K562 (cell line): ENCODE measurements around the gene BCAS4. TPM values are rescaled to one million over a fixed set of nuclear protein-coding genes. Genes with fewer than 3 reads are reported as not detected.
A peak's percentile ranks its signal among the peaks of the same experiment; 100 is the strongest.

ENCODE experiments used
- EP400 ChIP-seq: fragments of 450-650 bp; IDR thresholded peaks from 2 replicates; pipeline ENCODE4 v1.6.1; 2017; ENCODE audit warnings: antibody characterized with exemption, mild to moderate bottlenecking, moderate library complexity
- KDM2B ChIP-seq: fragments of 250-450 bp; sonication (Bioruptor Pico); IDR thresholded peaks from 2 replicates; pipeline ENCODE4 v1.8.0; 2021; ENCODE audit warnings: mild to moderate bottlenecking, moderate library complexity
- MEIS2 ChIP-seq: fragments of 450-650 bp; IDR thresholded peaks from 2 replicates; pipeline ENCODE4 v1.6.1; 2014; ENCODE audit warnings: mild to moderate bottlenecking; ENCODE audit not compliant: partially characterized antibody
- MYC ChIP-seq, 2 experiments: fragments of 250-450 bp in 1 of 2; sonication (Bioruptor Pico) in 1 of 2; IDR thresholded peaks; 2 replicates each; pipeline versions ENCODE4 v1.5.1 to v1.6.1; 2012 to 2021; ENCODE audit warnings: low read depth in 2 of 2, borderline replicate concordance in 1 of 2, improper control_type of control experiment in 1 of 2, low read length in 1 of 2, mild to moderate bottlenecking in 1 of 2, moderate library complexity in 1 of 2
- PRPF4 ChIP-seq: fragments of 200-400 bp; formaldehyde crosslinking; IDR thresholded peaks from one replicate; pipeline ENCODE4 v1.6.1; 2017; ENCODE audit warnings: low read length, low read depth, mild to moderate bottlenecking; ENCODE audit not compliant: insufficient read depth, poor library complexity, severe bottlenecking
- ZFPM2 ChIP-seq: fragments of 250-450 bp; sonication (Bioruptor Pico); IDR thresholded peaks from 2 replicates; pipeline ENCODE4 v1.5.1; 2022; ENCODE audit warnings: mild to moderate bottlenecking
- ZNF263 ChIP-seq: sonication (generic); formaldehyde crosslinking; IDR thresholded peaks from 2 replicates; pipeline ENCODE4 v1.8.0; 2022; ENCODE audit warnings: mild to moderate bottlenecking, missing genetic modification reagents, borderline replicate concordance
- ZNF41 ChIP-seq: fragments of 250-450 bp; sonication (Bioruptor Pico); conservative IDR thresholded peaks from 2 replicates; pipeline ENCODE4 v1.4.0; 2020; ENCODE audit warnings: mild to moderate bottlenecking
- polyA plus RNA-seq, 8 experiments: library from polyadenylated mRNA; depleted of rRNA in 4 of 8; stranded (reverse) in 5 of 8; unstranded in 3 of 8; fragments of >200 nt; fragmentation: Nextera tagmentation in 2 of 8; fragmentation: Illumina TruSeq in 1 of 8; extraction: Ambion mirVana in 2 of 8; extraction: Trizol in 1 of 8; gene quantifications; 2 replicates each; pipeline versions ENCODE4 v1.2.1 to v1.2.3, GENCODE V29; 2011 to 2014; ENCODE audit warnings: inconsistent platforms in 1 of 8, missing spikeins in 1 of 8
- total RNA-seq, 7 experiments: library from RNA; depleted of rRNA in 6 of 7; stranded (reverse); fragments of >200 nt in 6 of 7; fragmentation: Illumina TruSeq in 2 of 7; extraction: Trizol in 2 of 7; gene quantifications; 2 replicates each; pipeline versions ENCODE4 v1.2.1 to v1.2.3, GENCODE V29; 2011 to 2021; ENCODE audit warnings: low replicate concordance in 1 of 7
- TF ChIP-seq, protein P1 (sequence below): fragments of 450-650 bp; IDR thresholded peaks from 2 replicates; pipeline ENCODE4 v1.6.1; 2016; ENCODE audit warnings: mild to moderate bottlenecking, moderate library complexity
- TF ChIP-seq, protein P2 (sequence below): fragments of 250-450 bp; sonication (Bioruptor Pico); IDR thresholded peaks from 2 replicates; pipeline ENCODE4 v1.8.0; 2022; ENCODE audit warnings: inconsistent platforms
- TF ChIP-seq, protein P3 (sequence below): fragments of 450-650 bp; IDR thresholded peaks from 2 replicates; pipeline ENCODE4 v1.6.1; 2016; ENCODE audit warnings: missing biosample characterization, missing genetic modification characterization
- TF ChIP-seq, protein P4 (sequence below): fragments of 450-650 bp; formaldehyde crosslinking; IDR thresholded peaks from 2 replicates; pipeline ENCODE4 v1.4.0; 2022; ENCODE audit warnings: mild to moderate bottlenecking, moderate library complexity

Gene BCAS4
- total and polyA plus RNA-seq, 9 of the 15 experiments (the other 6 are each of a cell fraction or from before 2014, with no cell fraction given), result 0.15 to 2.3 (median 0.47) TPM

DNA sequence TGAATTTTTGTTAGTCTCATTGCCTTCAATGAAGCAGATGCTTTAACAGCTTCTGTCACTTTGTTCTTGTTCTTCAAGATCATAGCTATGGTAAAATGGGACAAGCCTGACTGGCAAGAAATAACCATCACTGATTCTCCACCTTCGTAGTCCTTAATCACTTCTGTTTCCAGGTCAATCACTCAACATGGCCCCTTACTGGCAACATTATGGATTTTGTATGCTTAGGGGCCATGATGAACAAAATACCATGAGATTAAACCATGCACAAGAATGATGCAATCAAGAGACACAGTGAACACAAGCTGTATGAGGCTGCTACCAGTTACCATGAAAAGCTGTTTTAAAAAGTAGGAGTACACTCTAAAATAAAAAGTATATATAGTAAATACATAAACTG is 103.6 kb downstream of the BCAS4 start (continued):
- TF ChIP-seq, protein P1, sequence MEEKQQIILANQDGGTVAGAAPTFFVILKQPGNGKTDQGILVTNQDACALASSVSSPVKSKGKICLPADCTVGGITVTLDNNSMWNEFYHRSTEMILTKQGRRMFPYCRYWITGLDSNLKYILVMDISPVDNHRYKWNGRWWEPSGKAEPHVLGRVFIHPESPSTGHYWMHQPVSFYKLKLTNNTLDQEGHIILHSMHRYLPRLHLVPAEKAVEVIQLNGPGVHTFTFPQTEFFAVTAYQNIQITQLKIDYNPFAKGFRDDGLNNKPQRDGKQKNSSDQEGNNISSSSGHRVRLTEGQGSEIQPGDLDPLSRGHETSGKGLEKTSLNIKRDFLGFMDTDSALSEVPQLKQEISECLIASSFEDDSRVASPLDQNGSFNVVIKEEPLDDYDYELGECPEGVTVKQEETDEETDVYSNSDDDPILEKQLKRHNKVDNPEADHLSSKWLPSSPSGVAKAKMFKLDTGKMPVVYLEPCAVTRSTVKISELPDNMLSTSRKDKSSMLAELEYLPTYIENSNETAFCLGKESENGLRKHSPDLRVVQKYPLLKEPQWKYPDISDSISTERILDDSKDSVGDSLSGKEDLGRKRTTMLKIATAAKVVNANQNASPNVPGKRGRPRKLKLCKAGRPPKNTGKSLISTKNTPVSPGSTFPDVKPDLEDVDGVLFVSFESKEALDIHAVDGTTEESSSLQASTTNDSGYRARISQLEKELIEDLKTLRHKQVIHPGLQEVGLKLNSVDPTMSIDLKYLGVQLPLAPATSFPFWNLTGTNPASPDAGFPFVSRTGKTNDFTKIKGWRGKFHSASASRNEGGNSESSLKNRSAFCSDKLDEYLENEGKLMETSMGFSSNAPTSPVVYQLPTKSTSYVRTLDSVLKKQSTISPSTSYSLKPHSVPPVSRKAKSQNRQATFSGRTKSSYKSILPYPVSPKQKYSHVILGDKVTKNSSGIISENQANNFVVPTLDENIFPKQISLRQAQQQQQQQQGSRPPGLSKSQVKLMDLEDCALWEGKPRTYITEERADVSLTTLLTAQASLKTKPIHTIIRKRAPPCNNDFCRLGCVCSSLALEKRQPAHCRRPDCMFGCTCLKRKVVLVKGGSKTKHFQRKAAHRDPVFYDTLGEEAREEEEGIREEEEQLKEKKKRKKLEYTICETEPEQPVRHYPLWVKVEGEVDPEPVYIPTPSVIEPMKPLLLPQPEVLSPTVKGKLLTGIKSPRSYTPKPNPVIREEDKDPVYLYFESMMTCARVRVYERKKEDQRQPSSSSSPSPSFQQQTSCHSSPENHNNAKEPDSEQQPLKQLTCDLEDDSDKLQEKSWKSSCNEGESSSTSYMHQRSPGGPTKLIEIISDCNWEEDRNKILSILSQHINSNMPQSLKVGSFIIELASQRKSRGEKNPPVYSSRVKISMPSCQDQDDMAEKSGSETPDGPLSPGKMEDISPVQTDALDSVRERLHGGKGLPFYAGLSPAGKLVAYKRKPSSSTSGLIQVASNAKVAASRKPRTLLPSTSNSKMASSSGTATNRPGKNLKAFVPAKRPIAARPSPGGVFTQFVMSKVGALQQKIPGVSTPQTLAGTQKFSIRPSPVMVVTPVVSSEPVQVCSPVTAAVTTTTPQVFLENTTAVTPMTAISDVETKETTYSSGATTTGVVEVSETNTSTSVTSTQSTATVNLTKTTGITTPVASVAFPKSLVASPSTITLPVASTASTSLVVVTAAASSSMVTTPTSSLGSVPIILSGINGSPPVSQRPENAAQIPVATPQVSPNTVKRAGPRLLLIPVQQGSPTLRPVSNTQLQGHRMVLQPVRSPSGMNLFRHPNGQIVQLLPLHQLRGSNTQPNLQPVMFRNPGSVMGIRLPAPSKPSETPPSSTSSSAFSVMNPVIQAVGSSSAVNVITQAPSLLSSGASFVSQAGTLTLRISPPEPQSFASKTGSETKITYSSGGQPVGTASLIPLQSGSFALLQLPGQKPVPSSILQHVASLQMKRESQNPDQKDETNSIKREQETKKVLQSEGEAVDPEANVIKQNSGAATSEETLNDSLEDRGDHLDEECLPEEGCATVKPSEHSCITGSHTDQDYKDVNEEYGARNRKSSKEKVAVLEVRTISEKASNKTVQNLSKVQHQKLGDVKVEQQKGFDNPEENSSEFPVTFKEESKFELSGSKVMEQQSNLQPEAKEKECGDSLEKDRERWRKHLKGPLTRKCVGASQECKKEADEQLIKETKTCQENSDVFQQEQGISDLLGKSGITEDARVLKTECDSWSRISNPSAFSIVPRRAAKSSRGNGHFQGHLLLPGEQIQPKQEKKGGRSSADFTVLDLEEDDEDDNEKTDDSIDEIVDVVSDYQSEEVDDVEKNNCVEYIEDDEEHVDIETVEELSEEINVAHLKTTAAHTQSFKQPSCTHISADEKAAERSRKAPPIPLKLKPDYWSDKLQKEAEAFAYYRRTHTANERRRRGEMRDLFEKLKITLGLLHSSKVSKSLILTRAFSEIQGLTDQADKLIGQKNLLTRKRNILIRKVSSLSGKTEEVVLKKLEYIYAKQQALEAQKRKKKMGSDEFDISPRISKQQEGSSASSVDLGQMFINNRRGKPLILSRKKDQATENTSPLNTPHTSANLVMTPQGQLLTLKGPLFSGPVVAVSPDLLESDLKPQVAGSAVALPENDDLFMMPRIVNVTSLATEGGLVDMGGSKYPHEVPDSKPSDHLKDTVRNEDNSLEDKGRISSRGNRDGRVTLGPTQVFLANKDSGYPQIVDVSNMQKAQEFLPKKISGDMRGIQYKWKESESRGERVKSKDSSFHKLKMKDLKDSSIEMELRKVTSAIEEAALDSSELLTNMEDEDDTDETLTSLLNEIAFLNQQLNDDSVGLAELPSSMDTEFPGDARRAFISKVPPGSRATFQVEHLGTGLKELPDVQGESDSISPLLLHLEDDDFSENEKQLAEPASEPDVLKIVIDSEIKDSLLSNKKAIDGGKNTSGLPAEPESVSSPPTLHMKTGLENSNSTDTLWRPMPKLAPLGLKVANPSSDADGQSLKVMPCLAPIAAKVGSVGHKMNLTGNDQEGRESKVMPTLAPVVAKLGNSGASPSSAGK, result peak; percentile 39; the same call in 1 of the 2 replicates
- TF ChIP-seq ZNF263 (CRISPR knock-in tag) (no peak), MEIS2 (no peak), ZNF41 (0 out of 2 replicates have a peak, but pooled peaks have one; percentile 50), EP400 (peak; percentile 38; the same call in 1 of the 2 replicates), KDM2B (CRISPR knock-in tag) (no peak), PRPF4 (no peak), MYC (IDR thresholded peaks at IDR 0.05; ENCODE audit: low read depth, low read length) (peak; percentile 50), MYC (CRISPR knock-in tag; IDR thresholded peaks at IDR 0.05; ENCODE audit: borderline replicate concordance, low read depth) (no peak), ZFPM2 (no peak)
- TF ChIP-seq, protein P2, sequence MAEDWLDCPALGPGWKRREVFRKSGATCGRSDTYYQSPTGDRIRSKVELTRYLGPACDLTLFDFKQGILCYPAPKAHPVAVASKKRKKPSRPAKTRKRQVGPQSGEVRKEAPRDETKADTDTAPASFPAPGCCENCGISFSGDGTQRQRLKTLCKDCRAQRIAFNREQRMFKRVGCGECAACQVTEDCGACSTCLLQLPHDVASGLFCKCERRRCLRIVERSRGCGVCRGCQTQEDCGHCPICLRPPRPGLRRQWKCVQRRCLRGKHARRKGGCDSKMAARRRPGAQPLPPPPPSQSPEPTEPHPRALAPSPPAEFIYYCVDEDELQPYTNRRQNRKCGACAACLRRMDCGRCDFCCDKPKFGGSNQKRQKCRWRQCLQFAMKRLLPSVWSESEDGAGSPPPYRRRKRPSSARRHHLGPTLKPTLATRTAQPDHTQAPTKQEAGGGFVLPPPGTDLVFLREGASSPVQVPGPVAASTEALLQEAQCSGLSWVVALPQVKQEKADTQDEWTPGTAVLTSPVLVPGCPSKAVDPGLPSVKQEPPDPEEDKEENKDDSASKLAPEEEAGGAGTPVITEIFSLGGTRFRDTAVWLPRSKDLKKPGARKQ (CRISPR knock-in tag), result no peak
- TF ChIP-seq, protein P3, sequence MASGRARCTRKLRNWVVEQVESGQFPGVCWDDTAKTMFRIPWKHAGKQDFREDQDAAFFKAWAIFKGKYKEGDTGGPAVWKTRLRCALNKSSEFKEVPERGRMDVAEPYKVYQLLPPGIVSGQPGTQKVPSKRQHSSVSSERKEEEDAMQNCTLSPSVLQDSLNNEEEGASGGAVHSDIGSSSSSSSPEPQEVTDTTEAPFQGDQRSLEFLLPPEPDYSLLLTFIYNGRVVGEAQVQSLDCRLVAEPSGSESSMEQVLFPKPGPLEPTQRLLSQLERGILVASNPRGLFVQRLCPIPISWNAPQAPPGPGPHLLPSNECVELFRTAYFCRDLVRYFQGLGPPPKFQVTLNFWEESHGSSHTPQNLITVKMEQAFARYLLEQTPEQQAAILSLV, result peak; percentile 70; the same call in 1 of the 2 replicates
- TF ChIP-seq, protein P4, sequence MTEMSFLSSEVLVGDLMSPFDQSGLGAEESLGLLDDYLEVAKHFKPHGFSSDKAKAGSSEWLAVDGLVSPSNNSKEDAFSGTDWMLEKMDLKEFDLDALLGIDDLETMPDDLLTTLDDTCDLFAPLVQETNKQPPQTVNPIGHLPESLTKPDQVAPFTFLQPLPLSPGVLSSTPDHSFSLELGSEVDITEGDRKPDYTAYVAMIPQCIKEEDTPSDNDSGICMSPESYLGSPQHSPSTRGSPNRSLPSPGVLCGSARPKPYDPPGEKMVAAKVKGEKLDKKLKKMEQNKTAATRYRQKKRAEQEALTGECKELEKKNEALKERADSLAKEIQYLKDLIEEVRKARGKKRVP, result peak; percentile 86
- TF ChIP-seq, all 486 proteins: peak for 28
